ENCODE data around the gene GABBR2. TPM values are rescaled to one million over a fixed set of nuclear protein-coding genes. Genes with fewer than 3 reads are reported as not detected.

Gene GABBR2
- polyA plus RNA-seq, 1 donor (not counting 4 experiments of a cell fraction or from before 2014, with no cell fraction given) = 0.01 TPM

- peaks cover 26% of the 10 kb centered on the region for H3K27me3 ChIP-seq (ENCODE audit: control insufficient read depth, extremely low read depth, insufficient read depth, low read length)
- no peaks in the 10 kb centered on the region for H3K79me2 ChIP-seq (ENCODE audit: control insufficient read depth, insufficient read depth, low read length)
- no peak overlapping the region for H3K4me3 ChIP-seq (ENCODE audit: control insufficient read depth in 2 of 3, extremely low read depth in 1 of 3, insufficient read depth in 2 of 3, low read depth in 1 of 3, low read length in 3 of 3)
- no peaks in the 10 kb centered on the region for H3K4me1 ChIP-seq (ENCODE audit: control insufficient read depth, extremely low read depth, insufficient read depth, low read length)
- H3K36me3 ChIP-seq (ENCODE audit: control insufficient read depth in 2 of 2, extremely low read depth in 1 of 2, insufficient read depth in 2 of 2, low read length in 2 of 2) = no peaks in the 10 kb centered on the region
- TF ChIP-seq CTCF (optimal IDR thresholded peaks at IDR 0.05 in 1 of 3, IDR thresholded peaks at IDR 0.05 in 1 of 3, conservative IDR thresholded peaks at IDR 0.05 in 1 of 3; ENCODE audit: extremely low read depth in 1 of 3, insufficient read depth in 2 of 3, low read length in 3 of 3) = no peak
- no peak for TF ChIP-seq EZH2 (IDR thresholded peaks at IDR 0.05; ENCODE audit: low read length)
- H2AFZ ChIP-seq (ENCODE audit: control insufficient read depth, low read length) = no peak overlapping the region
- no peak overlapping the region for H3K27ac ChIP-seq (ENCODE audit: control insufficient read depth, insufficient read depth, low read length)
- no peak overlapping the region for H3K4me2 ChIP-seq (ENCODE audit: control insufficient read depth, extremely low read depth, insufficient read depth, low read depth, low read length)
- dilution Hi-C loops (cut with MboI; ENCODE audit: extremely low pct_ligation_motif_present, low sequenced_read_pairs) = no loop called here
- no peaks in the 10 kb centered on the region for H3K9me1 ChIP-seq (ENCODE audit: control insufficient read depth, extremely low read depth, insufficient read depth, low read length)
- H4K20me1 ChIP-seq (ENCODE audit: control insufficient read depth, extremely low read depth, insufficient read depth, low read length) = no peaks in the 10 kb centered on the region
- no peaks in the 10 kb centered on the region for H3K9me3 ChIP-seq (ENCODE audit: control insufficient read depth, low read depth, low read length)
- no peak for FAIRE-seq
- no peak overlapping the region for H3K9ac ChIP-seq (ENCODE audit: control insufficient read depth, extremely low read depth, insufficient read depth, low read length)
- no peak for DNase-seq (ENCODE audit: low read depth, low spot score)
These were observed 13.8 kb downstream of the GABBR2 start for GRCh38 chr9:98694943-98695342.

- FAIRE-seq (no peak), DNase-seq (ENCODE audit: low read depth, low spot score) (no peak)
- no peaks in the 10 kb centered on the region for H3K4me1 ChIP-seq (ENCODE audit: control insufficient read depth, extremely low read depth, insufficient read depth, low read length)
- H3K27me3 ChIP-seq (ENCODE audit: control insufficient read depth, extremely low read depth, insufficient read depth, low read length) = peaks cover 17% of the 10 kb centered on the region
- no peaks in the 10 kb centered on the region for H3K36me3 ChIP-seq (ENCODE audit: control insufficient read depth in 2 of 2, extremely low read depth in 1 of 2, insufficient read depth in 2 of 2, low read length in 2 of 2)
- H3K9ac ChIP-seq (ENCODE audit: control insufficient read depth, extremely low read depth, insufficient read depth, low read length) = no peak overlapping the region
- no peak overlapping the region for H3K4me3 ChIP-seq (ENCODE audit: control insufficient read depth in 2 of 3, extremely low read depth in 1 of 3, insufficient read depth in 2 of 3, low read depth in 1 of 3, low read length in 3 of 3)
- no peak for TF ChIP-seq CTCF (optimal IDR thresholded peaks at IDR 0.05 in 1 of 3, IDR thresholded peaks at IDR 0.05 in 1 of 3, conservative IDR thresholded peaks at IDR 0.05 in 1 of 3; ENCODE audit: extremely low read depth in 1 of 3, insufficient read depth in 2 of 3, low read length in 3 of 3)
- no peak for TF ChIP-seq EZH2 (IDR thresholded peaks at IDR 0.05; ENCODE audit: low read length)
- H4K20me1 ChIP-seq (ENCODE audit: control insufficient read depth, extremely low read depth, insufficient read depth, low read length) = no peaks in the 10 kb centered on the region
- no peaks in the 10 kb centered on the region for H3K9me1 ChIP-seq (ENCODE audit: control insufficient read depth, extremely low read depth, insufficient read depth, low read length)
- H3K27ac ChIP-seq (ENCODE audit: control insufficient read depth, insufficient read depth, low read length) = no peak overlapping the region
- no peak overlapping the region for H3K4me2 ChIP-seq (ENCODE audit: control insufficient read depth, extremely low read depth, insufficient read depth, low read depth, low read length)
- dilution Hi-C loops (cut with MboI; ENCODE audit: extremely low pct_ligation_motif_present, low sequenced_read_pairs) = no loop called here
- no peaks in the 10 kb centered on the region for H3K79me2 ChIP-seq (ENCODE audit: control insufficient read depth, insufficient read depth, low read length)
- no peak overlapping the region for H2AFZ ChIP-seq (ENCODE audit: control insufficient read depth, low read length)
- no peaks in the 10 kb centered on the region for H3K9me3 ChIP-seq (ENCODE audit: control insufficient read depth, low read depth, low read length)
These were observed 16.3 kb downstream of the GABBR2 start for GRCh38 chr9:98692392-98692791.
